Progenitor cell of endocrine pancreas (in vitro differentiated cells): ENCODE measurements around the gene APP. TPM values are rescaled to one million over a fixed set of nuclear protein-coding genes. Genes with fewer than 3 reads are reported as not detected.

ENCODE experiments used
- DNase-seq: peaks from one replicate; pipeline ENCODE4 v3.0.0; 2021; ENCODE audit warnings: low spot score; ENCODE audit not compliant: unreplicated experiment
- H3K27ac Mint-ChIP-seq: 2 replicates; pipeline ENCODE4 v1.8.0; 2021; ENCODE audit warnings: mild to moderate bottlenecking, moderate library complexity, mixed read lengths
- H3K27me3 Mint-ChIP-seq: 2 replicates; pipeline ENCODE4 v1.8.0; 2021; ENCODE audit warnings: mixed read lengths
- H3K36me3 Mint-ChIP-seq: 2 replicates; pipeline ENCODE4 v1.8.0; 2022; ENCODE audit warnings: mixed read lengths; ENCODE audit not compliant: insufficient read depth
- H3K4me1 Mint-ChIP-seq: 2 replicates; pipeline ENCODE4 v1.8.0; 2021; ENCODE audit warnings: low read depth, mixed read lengths
- H3K4me3 Mint-ChIP-seq: 2 replicates; pipeline ENCODE4 v1.8.0; 2021; ENCODE audit warnings: low read depth, mild to moderate bottlenecking, moderate library complexity, mixed read lengths
- H3K9me3 Mint-ChIP-seq: 2 replicates; pipeline ENCODE4 v1.8.0; 2021; ENCODE audit warnings: low read depth, mixed read lengths
- CTCF ChIP-seq: fragments of 200-600 bp; sonication (generic); IDR thresholded peaks from one replicate; pipeline ENCODE4 v1.5.0; 2021; ENCODE audit warnings: antibody characterized with exemption, mild to moderate bottlenecking; ENCODE audit not compliant: unreplicated experiment
- total RNA-seq: library from RNA; stranded (reverse); gene quantifications from 2 replicates; pipeline ENCODE4 v1.2.1, GENCODE V29; 2021

Gene APP
- total RNA-seq, 1 donor from 2014 or later, result 631 TPM

GRCh38 chr21:25994758-25995163 lies 175.8 kb downstream of the APP start:
- Mint-ChIP-seq H3K36me3 (peaks cover 32% of the 10 kb centered on the region), H3K4me3 (no peak overlapping the region), H3K27me3 (no peaks in the 10 kb centered on the region), H3K4me1 (peaks cover 37% of the 10 kb centered on the region), H3K27ac (no peak overlapping the region), H3K9me3 (no peaks in the 10 kb centered on the region)
- DNase-seq, result no peak
- no peak for TF ChIP-seq CTCF

- Mint-ChIP-seq H3K4me1 (peaks cover 9% of the 10 kb centered on the region), H3K4me3 (no peak overlapping the region), H3K27ac (no peak overlapping the region), H3K9me3 (no peaks in the 10 kb centered on the region), H3K27me3 (no peaks in the 10 kb centered on the region), H3K36me3 (peaks cover 37% of the 10 kb centered on the region)
- no peak for TF ChIP-seq CTCF
- no peak for DNase-seq
Measured at GRCh38 chr21:25988738-25989137, 181.8 kb downstream of the APP start.

GRCh38 chr21:25987531-25987930 lies 183.0 kb downstream of the APP start:
- DNase-seq, result no peak
- H3K4me3 Mint-ChIP-seq, result no peak overlapping the region
- peak overlapping the region; percentile 90 for H3K27ac Mint-ChIP-seq
- no peak for TF ChIP-seq CTCF
- H3K9me3 Mint-ChIP-seq, result no peaks in the 10 kb centered on the region
- peaks cover 11% of the 10 kb centered on the region for H3K4me1 Mint-ChIP-seq
- H3K27me3 Mint-ChIP-seq, result no peaks in the 10 kb centered on the region
- H3K36me3 Mint-ChIP-seq, result peaks cover 32% of the 10 kb centered on the region

- peaks cover 32% of the 10 kb centered on the region for H3K36me3 Mint-ChIP-seq
- no peak overlapping the region for H3K27ac Mint-ChIP-seq
- no peaks in the 10 kb centered on the region for H3K9me3 Mint-ChIP-seq
- H3K4me1 Mint-ChIP-seq, result peaks cover 11% of the 10 kb centered on the region
- H3K4me3 Mint-ChIP-seq, result no peak overlapping the region
- no peak for DNase-seq
- H3K27me3 Mint-ChIP-seq, result no peaks in the 10 kb centered on the region
- TF ChIP-seq CTCF, result no peak
Measured at GRCh38 chr21:25986928-25987327, 183.6 kb downstream of the APP start.

GRCh38 chr21:25985990-25986389 lies 184.6 kb downstream of the APP start:
- DNase-seq, result no peak
- H3K27ac Mint-ChIP-seq, result peak overlapping the region; percentile 82
- TF ChIP-seq CTCF, result no peak
- H3K4me3 Mint-ChIP-seq, result no peak overlapping the region
- no peaks in the 10 kb centered on the region for H3K9me3 Mint-ChIP-seq
- no peaks in the 10 kb centered on the region for H3K27me3 Mint-ChIP-seq
- H3K4me1 Mint-ChIP-seq, result peaks cover 11% of the 10 kb centered on the region
- H3K36me3 Mint-ChIP-seq, result peaks cover 33% of the 10 kb centered on the region

- TF ChIP-seq CTCF, result no peak
- Mint-ChIP-seq H3K27ac (no peak overlapping the region), H3K4me3 (no peak overlapping the region), H3K9me3 (no peaks in the 10 kb centered on the region), H3K27me3 (no peaks in the 10 kb centered on the region), H3K4me1 (peaks cover 8% of the 10 kb centered on the region), H3K36me3 (peaks cover 39% of the 10 kb centered on the region)
- no peak for DNase-seq
Measured at GRCh38 chr21:25984538-25984937, 186.0 kb downstream of the APP start.
